GM12878 (cell line): Measurements from ENCODE around the gene GPR146. TPM values are rescaled to one million over a fixed set of nuclear protein-coding genes. Genes with fewer than 3 reads are reported as not detected.

Source experiments
- BHLHE40 ChIP-seq, 2 experiments: fragments of 450-650 bp in 1 of 2; IDR thresholded peaks; 2 replicates each; pipeline ENCODE4 v1.6.1; 2011 to 2017; ENCODE audit warnings: low read depth in 2 of 2, borderline replicate concordance in 1 of 2, improper control_type of control experiment in 1 of 2, low read length in 1 of 2, mild to moderate bottlenecking in 1 of 2
- CBFB ChIP-seq: IDR thresholded peaks from 2 replicates; pipeline ENCODE4 v1.6.1; 2016; ENCODE audit warnings: antibody characterized with exemption, low read depth
- CBX3 ChIP-seq: fragments of 200-600 bp; sonication (generic); IDR thresholded peaks from 2 replicates; pipeline ENCODE4 v1.6.1; 2016; ENCODE audit warnings: low read depth, borderline replicate concordance
- CHD2 ChIP-seq: IDR thresholded peaks from 2 replicates; pipeline ENCODE4 v1.6.1; 2011; ENCODE audit warnings: low read depth, low read length, improper control_type of control experiment, borderline replicate concordance
- CREB1 ChIP-seq: IDR thresholded peaks from 2 replicates; pipeline ENCODE4 v1.6.1; 2012; ENCODE audit warnings: low read depth, mild to moderate bottlenecking, inconsistent platforms
- CUX1 ChIP-seq: IDR thresholded peaks from 2 replicates; pipeline ENCODE4 v1.6.1; 2012; ENCODE audit warnings: improper control_type of control experiment, low read depth, low read length; ENCODE audit not compliant: insufficient replicate concordance
- DPF2 ChIP-seq: fragments of 450-650 bp; IDR thresholded peaks from 2 replicates; pipeline ENCODE4 v1.6.1; 2017; ENCODE audit warnings: mild to moderate bottlenecking
- ESRRA ChIP-seq: IDR thresholded peaks from 2 replicates; pipeline ENCODE4 v1.6.1; 2012; ENCODE audit warnings: mild to moderate bottlenecking, low read length, improper control_type of control experiment
- FOXM1 ChIP-seq: IDR thresholded peaks from 2 replicates; pipeline ENCODE4 v1.6.1; 2012; ENCODE audit warnings: low read depth, mild to moderate bottlenecking, inconsistent platforms, low read length, moderate library complexity
- IKZF2 ChIP-seq, 2 experiments: fragments of 450-650 bp; IDR thresholded peaks; 2 replicates each; pipeline ENCODE4 v1.6.1; 2017; ENCODE audit warnings: mild to moderate bottlenecking in 2 of 2, moderate library complexity in 2 of 2
- MAX ChIP-seq: IDR thresholded peaks from 2 replicates; pipeline ENCODE4 v1.6.1; 2012; ENCODE audit warnings: low read depth, low read length, improper control_type of control experiment
- MTA3 ChIP-seq: IDR thresholded peaks from 2 replicates; pipeline ENCODE4 v1.6.1; 2012; ENCODE audit warnings: low read length, inconsistent platforms, borderline replicate concordance
- MYC ChIP-seq: IDR thresholded peaks from 2 replicates; pipeline ENCODE4 v1.6.1; 2011; ENCODE audit warnings: mild to moderate bottlenecking, low read length, moderate library complexity, inconsistent platforms; ENCODE audit not compliant: insufficient read depth, insufficient replicate concordance, insufficient read length, severe bottlenecking
- NKRF ChIP-seq: fragments of 450-650 bp; conservative IDR thresholded peaks from 2 replicates; pipeline ENCODE4 v1.6.1; 2017; ENCODE audit warnings: mild to moderate bottlenecking, moderate library complexity
- PAX5 ChIP-seq: IDR thresholded peaks from 2 replicates; pipeline ENCODE4 v1.6.1; 2011; ENCODE audit warnings: low read depth, low read length, borderline replicate concordance
- PBX3 ChIP-seq: IDR thresholded peaks from 2 replicates; pipeline ENCODE4 v1.6.1; 2011; ENCODE audit warnings: mild to moderate bottlenecking, low read depth, low read length, moderate library complexity; ENCODE audit not compliant: insufficient replicate concordance
- POLR2AphosphoS5 ChIP-seq: IDR thresholded peaks from 2 replicates; pipeline ENCODE4 v1.6.1; 2011; ENCODE audit warnings: mild to moderate bottlenecking, low read length, inconsistent platforms
- RB1 ChIP-seq: fragments of 450-650 bp; formaldehyde crosslinking; IDR thresholded peaks from 2 replicates; pipeline ENCODE4 v1.6.1; 2017; ENCODE audit warnings: mild to moderate bottlenecking, borderline replicate concordance
- RBBP5 ChIP-seq: fragments of 200-600 bp; sonication (generic); conservative IDR thresholded peaks from 2 replicates; pipeline ENCODE4 v1.6.1; 2016
- YBX1 ChIP-seq: fragments of 450-650 bp; IDR thresholded peaks from 2 replicates; pipeline ENCODE4 v1.6.1; 2016; ENCODE audit warnings: antibody characterized with exemption
- ZBED1 ChIP-seq: IDR thresholded peaks from 2 replicates; pipeline ENCODE4 v1.6.1; 2016; ENCODE audit warnings: borderline replicate concordance
- ZSCAN29 ChIP-seq: fragments of 450-650 bp; IDR thresholded peaks from 2 replicates; pipeline ENCODE4 v1.6.1; 2017; ENCODE audit warnings: mild to moderate bottlenecking, moderate library complexity
- polyA plus RNA-seq, 11 experiments: library from polyadenylated mRNA; depleted of rRNA in 4 of 11; unstranded in 6 of 11; stranded (reverse) in 5 of 11; fragments of >200 nt; fragmentation: Nextera tagmentation in 4 of 11; fragmentation: Illumina TruSeq in 1 of 11; extraction: Ambion mirVana in 4 of 11; extraction: Trizol in 1 of 11; gene quantifications; 1 replicate in 1 of 11; 2 replicates in 10 of 11; pipeline versions ENCODE4 v1.2.1 to v1.2.3, GENCODE V29; 2011 to 2016; ENCODE audit warnings: inconsistent platforms in 2 of 11, missing spikeins in 2 of 11, low read depth in 1 of 11
- total RNA-seq, 4 experiments: library from RNA; depleted of rRNA in 3 of 4; stranded (reverse); fragments of >200 nt in 3 of 4; fragmentation: Illumina TruSeq in 1 of 4; extraction: Trizol in 1 of 4; gene quantifications; 2 replicates each; pipeline versions ENCODE4 v1.2.1 to v1.2.3, GENCODE V29; 2013 to 2021

GPR146 gene
- total and polyA plus RNA-seq, 10 of the 15 experiments (the other 5 are each of a cell fraction or from before 2014, with no cell fraction given), result 0.19 to 12.0 (median 0.54) TPM; not detected in 2

GRCh38 chr7:1028044-1028770 is 16.1 kb upstream of the GPR146 start (continued):
- TF ChIP-seq PBX3 (no peak), NKRF (peak; percentile 63), CHD2 (no peak), CREB1 (no peak), BHLHE40 (IDR thresholded peaks at IDR 0.05; ENCODE audit: borderline replicate concordance in 1 of 2, low read depth in 2 of 2, low read length in 1 of 2) (peak; percentile 8 to 85; a peak in 2 of 4 replicates), CBFB (no peak), RB1 (peak; percentile 63; the same call in 1 of the 2 replicates), POLR2AphosphoS5 (peak; percentile 77), MTA3 (no peak), IKZF2 (IDR thresholded peaks at IDR 0.05) (no peak), PAX5 (peak; percentile 48; the same call in 1 of the 2 replicates), CUX1 (no peak), ZBED1 (no peak), MYC (peak; percentile 34), RBBP5 (no peak), ZSCAN29 (0 out of 2 replicates have a peak, but pooled peaks have one; percentile 27), ESRRA (no peak), CBX3 (no peak), FOXM1 (no peak), DPF2 (peak; percentile 92), YBX1 (no peak), MAX (no peak)
- TF ChIP-seq, all 136 proteins: peak for 29
